ENCODE results near the gene NOL9. TPM values are rescaled to one million over a fixed set of nuclear protein-coding genes. Genes with fewer than 3 reads are reported as not detected.

NOL9 gene
- total and polyA plus RNA-seq, 2 of the 13 experiments (the other 11 are each of a cell fraction or from before 2014, with no cell fraction given), result 18.0 to 24.7 TPM

- in situ Hi-C loops (cut with HindIII; ENCODE audit: extremely low pct_ligation_motif_present, low pct_unique_long_range_greater_than_20kb) (no loop called here), intact Hi-C loops (cut with micrococcal nuclease; ENCODE audit: unreplicated experiment) (no loop called here)
- Histone ChIP-seq H4K20me1 (ENCODE audit: insufficient read depth, low read length) (no peaks in the 10 kb centered on the region), H3K27me3 (ENCODE audit: control insufficient read depth in 1 of 2, insufficient read depth in 2 of 2, low read length in 2 of 2) (peaks cover 15 to 27% of the 10 kb centered on the region in 2 experiments; a peak in 4 of 5 replicates), H3K79me2 (ENCODE audit: insufficient read depth, low read length) (no peaks in the 10 kb centered on the region), H2AFZ (ENCODE audit: low read length) (no peak overlapping the region), H3K27ac (ENCODE audit: extremely low read length, insufficient read depth, low read length) (peak overlapping the region; percentile 54), H3K9ac (ENCODE audit: insufficient read depth, low read depth, low read length) (no peak overlapping the region; the same call in 1 of the 2 replicates), H3K4me2 (ENCODE audit: low read depth, low read length) (peak overlapping the region; percentile 90; the same call in 1 of the 2 replicates), H3K36me3 (replicated peaks in 1 of 2; ENCODE audit: control insufficient read depth in 1 of 2, insufficient read depth in 2 of 2, low read length in 2 of 2) (no peaks in the 10 kb centered on the region), H3K9me3 (ENCODE audit: low read length) (no peaks in the 10 kb centered on the region), H3K4me1 (ENCODE audit: insufficient read depth, low read length) (peaks cover 70% of the 10 kb centered on the region), H3K4me3 (replicated peaks in 1 of 3; ENCODE audit: insufficient read depth in 1 of 3, low read depth in 2 of 3, low read length in 3 of 3) (peak overlapping the region in 1 of 3 experiments; percentile 53; a peak in 1 of 6 replicates)
- FAIRE-seq (no peak), DNase-seq (ENCODE audit: low spot score) (peak; percentile 32), ATAC-seq (no peak)
- POLR2A ChIA-PET, result no interaction called here
- BruUV-seq (replicated peaks), result no TSS peak
- CTCF ChIA-PET (ENCODE audit: low intra/inter-chr PET ratio, low total read pairs), result no interaction called here
- WGBS (ENCODE audit: low lambda C conversion rate), result 14% methylated on average over 6 of the region's 6 CpGs
- TF ChIP-seq MAX (IDR thresholded peaks at IDR 0.05) (peak; percentile 6; the same call in 1 of the 2 replicates), KIAA2018 (CRISPR knock-in tag; IDR thresholded peaks at IDR 0.05; ENCODE audit: borderline replicate concordance) (no peak), SOX6 (IDR thresholded peaks at IDR 0.05) (no peak), SOX6 (CRISPR knock-in tag; IDR thresholded peaks at IDR 0.05) (peak; percentile 23; the same call in 1 of the 2 replicates), BCL6 (CRISPR knock-in tag; IDR thresholded peaks at IDR 0.05) (peak; percentile 42; the same call in 1 of the 2 replicates), E2F2 (CRISPR knock-in tag; IDR thresholded peaks at IDR 0.05; ENCODE audit: borderline replicate concordance) (no peak), BATF2 (CRISPR knock-in tag; IDR thresholded peaks at IDR 0.05) (no peak), ZNF234 (CRISPR knock-in tag; conservative IDR thresholded peaks at IDR 0.05) (no peak), HNF4A (CRISPR knock-in tag; IDR thresholded peaks at IDR 0.05) (peak; percentile 33; the same call in 1 of the 2 replicates), LCORL (IDR thresholded peaks at IDR 0.05) (no peak), LCORL (CRISPR knock-in tag; IDR thresholded peaks at IDR 0.05) (0 out of 2 replicates have a peak, but pooled peaks have one; percentile 27), NCOA1 (CRISPR knock-in tag; IDR thresholded peaks at IDR 0.05) (no peak), PATZ1 (CRISPR knock-in tag; IDR thresholded peaks at IDR 0.05) (peak; percentile 88)
These were observed 43.3 kb downstream of the NOL9 start for GRCh38 chr1:6511056-6511455.
